Stimulated activated naive B cell treated with anti-CD40 and anti-IgM and Interleukin-4, amounts not matched to agents 10 μg/mL and 1 μg/mL and 100 μg/mL, for 72 hours (primary cell): ENCODE results near the gene PLA2G5.
"Not testable (repeated sequence)": the region's sequence is repeated elsewhere in the genome, so short reads cannot be mapped to it uniquely, and the experiment has no call there.

Experiments
- ATAC-seq, 2 donors: fragments of 150-1000 bp; cut with Tn5 transposase; replicated peaks; 2 replicates each; pipeline ENCODE4 v1.10.0; 2021; ENCODE audit warnings: moderate library complexity in 1 of 2
- DNase-seq: peaks from one replicate; pipeline ENCODE4 v3.0.0; 2021
- H3K27ac Mint-ChIP-seq: one replicate; pipeline ENCODE4 v1.8.0; 2022; ENCODE audit warnings: mild to moderate bottlenecking, mixed read lengths
- H3K27me3 Mint-ChIP-seq, 2 donors: one replicate each; pipeline ENCODE4 v1.8.0; 2022; ENCODE audit warnings: mixed read lengths in 2 of 2
- H3K36me3 Mint-ChIP-seq, 2 donors: one replicate each; pipeline ENCODE4 v1.8.0; 2022; ENCODE audit warnings: mixed read lengths in 2 of 2, mild to moderate bottlenecking in 1 of 2
- H3K4me1 Mint-ChIP-seq, 2 donors: one replicate each; pipeline ENCODE4 v1.8.0; 2022; ENCODE audit warnings: mixed read lengths in 2 of 2, mild to moderate bottlenecking in 1 of 2
- H3K4me3 Mint-ChIP-seq, 2 donors: one replicate each; pipeline ENCODE4 v1.8.0; 2022; ENCODE audit warnings: mild to moderate bottlenecking in 2 of 2, mixed read lengths in 2 of 2, moderate library complexity in 1 of 2
- H3K9me3 Mint-ChIP-seq, 2 donors: one replicate each; pipeline ENCODE4 v1.8.0; 2022; ENCODE audit warnings: mixed read lengths in 2 of 2, mild to moderate bottlenecking in 1 of 2

PLA2G5 gene

GRCh38 chr1:20125100-20125499, 55.1 kb downstream of the PLA2G5 start:
- no peaks in the 10 kb centered on the region for H3K27me3 Mint-ChIP-seq
- ATAC-seq (no peak), DNase-seq (no peak)
- peaks cover 4 to 9% of the 10 kb centered on the region in 2 donors for H3K9me3 Mint-ChIP-seq
- peak overlapping the region; percentile 79 for H3K27ac Mint-ChIP-seq
- peaks cover 50 to 71% of the 10 kb centered on the region in 2 donors for H3K4me1 Mint-ChIP-seq
- peaks cover 3 to 15% of the 10 kb centered on the region in 2 donors for H3K36me3 Mint-ChIP-seq
- no peak overlapping the region for H3K4me3 Mint-ChIP-seq

DNA sequence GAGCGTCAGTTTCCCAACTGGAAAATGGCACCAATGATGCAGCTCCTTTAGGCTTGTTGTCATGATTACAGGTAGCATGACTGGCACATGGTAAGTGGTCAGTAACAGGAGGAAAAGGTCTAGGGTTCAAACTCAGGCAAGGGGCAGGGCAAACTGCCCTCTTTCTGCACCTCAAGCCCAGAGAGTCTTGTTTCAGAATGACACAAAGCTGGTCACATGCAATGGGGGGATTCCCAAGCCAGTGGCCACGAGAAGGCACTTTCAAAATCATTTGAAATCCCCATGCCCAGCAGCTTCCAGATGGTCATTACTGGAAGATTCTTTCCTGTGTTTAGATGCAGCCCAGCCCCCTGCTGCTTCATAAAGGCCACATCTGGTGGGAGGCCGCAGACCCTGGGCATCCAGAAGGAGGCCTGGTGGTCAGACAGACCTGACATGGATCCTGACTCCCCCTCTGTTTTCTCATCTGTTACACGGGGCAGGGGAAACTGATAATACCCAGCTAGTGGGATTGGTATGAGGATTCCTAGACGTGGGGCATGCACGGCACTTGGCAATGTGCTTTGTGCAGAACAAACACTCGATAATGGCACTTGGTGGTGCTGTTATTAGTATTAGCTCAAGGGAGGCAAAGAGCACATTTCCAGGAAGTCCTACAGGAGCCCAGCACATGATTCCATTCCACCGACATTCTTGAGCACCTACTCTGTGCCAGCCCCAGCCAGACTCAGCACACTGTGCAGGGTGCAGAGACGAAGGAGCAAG, 56.2 kb downstream of the PLA2G5 start:
- peak overlapping the region in 1 of 2 donors; percentile 8 for H3K4me3 Mint-ChIP-seq
- peaks cover 43 to 60% of the 10 kb centered on the region in 2 donors for H3K4me1 Mint-ChIP-seq
- peak; percentile 33 for DNase-seq
- peak overlapping the region; percentile 83 for H3K27ac Mint-ChIP-seq
- H3K27me3 Mint-ChIP-seq = no peaks in the 10 kb centered on the region
- ATAC-seq = peak; percentile 73 to 80
- H3K9me3 Mint-ChIP-seq = peaks cover 4 to 9% of the 10 kb centered on the region in 2 donors
- peaks cover 3 to 15% of the 10 kb centered on the region in 2 donors for H3K36me3 Mint-ChIP-seq

DNA sequence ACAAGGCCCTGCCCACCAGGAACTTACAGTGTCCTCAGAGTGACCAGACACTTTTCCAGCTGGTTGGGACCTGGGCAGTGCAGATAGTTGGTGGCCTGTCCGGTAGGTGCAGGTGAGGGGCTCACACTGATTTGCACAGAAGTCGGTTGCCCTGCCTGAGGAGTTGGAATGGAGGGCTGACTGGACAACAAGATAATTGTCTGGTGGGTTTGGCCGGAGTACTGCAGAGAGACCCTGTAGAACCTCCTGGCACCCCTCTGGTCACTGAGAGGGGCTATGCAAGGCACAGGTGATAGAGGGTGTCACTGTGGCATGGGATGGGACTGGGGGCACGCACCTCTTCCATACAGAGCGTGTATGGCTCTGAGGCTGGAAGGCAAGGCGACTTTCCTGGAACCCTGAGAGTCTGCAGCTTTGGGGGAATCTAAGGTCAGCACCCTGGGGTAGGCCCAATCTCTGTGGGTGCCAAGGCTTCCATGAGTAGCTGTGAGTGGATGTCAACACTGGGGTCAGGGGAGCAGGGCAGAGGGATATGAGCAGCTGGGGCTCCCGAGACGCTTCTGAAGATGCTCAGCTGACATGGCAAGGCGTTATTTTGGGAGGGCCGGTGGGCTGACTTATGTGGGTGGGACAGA, 56.9 kb downstream of the PLA2G5 start:
- no peak for ATAC-seq
- H3K4me3 Mint-ChIP-seq = peak overlapping the region in 1 of 2 donors; percentile 8
- no peak for DNase-seq
- peaks cover 42 to 56% of the 10 kb centered on the region in 2 donors for H3K4me1 Mint-ChIP-seq
- H3K27ac Mint-ChIP-seq = peak overlapping the region; percentile 83
- H3K9me3 Mint-ChIP-seq = peaks cover 4 to 9% of the 10 kb centered on the region in 2 donors
- H3K36me3 Mint-ChIP-seq = peaks cover 3 to 15% of the 10 kb centered on the region in 2 donors
- no peaks in the 10 kb centered on the region for H3K27me3 Mint-ChIP-seq

DNA sequence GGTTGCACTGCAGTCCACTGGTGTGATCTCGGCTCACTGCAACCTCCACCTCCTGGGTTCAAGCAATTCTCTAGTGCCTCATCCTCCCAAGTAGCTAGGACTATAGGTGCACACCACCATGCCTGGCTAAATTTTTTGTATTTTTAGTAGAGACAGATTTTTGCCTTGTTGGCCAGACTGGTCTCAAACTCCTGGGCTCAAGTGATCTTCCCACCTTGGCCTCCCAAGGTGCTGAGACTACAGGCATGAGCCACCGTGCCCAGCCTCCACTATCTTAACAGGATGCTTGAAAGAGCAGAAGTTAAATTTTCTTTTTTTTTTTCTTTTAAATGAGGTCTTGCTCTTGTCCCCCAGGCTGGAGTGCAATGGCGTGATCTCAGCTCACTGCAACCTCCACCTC, 60.5 kb downstream of the PLA2G5 start:
- not testable (repeated sequence) for H3K27me3 Mint-ChIP-seq, ATAC-seq, H3K4me3 Mint-ChIP-seq, DNase-seq
- peak overlapping the region; percentile 20 for H3K27ac Mint-ChIP-seq
- H3K4me1 Mint-ChIP-seq = peaks cover 23% of the 10 kb centered on the region in 2 donors
- H3K36me3 Mint-ChIP-seq = peaks cover 3 to 15% of the 10 kb centered on the region in 2 donors
- H3K9me3 Mint-ChIP-seq = peaks cover 4 to 11% of the 10 kb centered on the region in 2 donors

DNA sequence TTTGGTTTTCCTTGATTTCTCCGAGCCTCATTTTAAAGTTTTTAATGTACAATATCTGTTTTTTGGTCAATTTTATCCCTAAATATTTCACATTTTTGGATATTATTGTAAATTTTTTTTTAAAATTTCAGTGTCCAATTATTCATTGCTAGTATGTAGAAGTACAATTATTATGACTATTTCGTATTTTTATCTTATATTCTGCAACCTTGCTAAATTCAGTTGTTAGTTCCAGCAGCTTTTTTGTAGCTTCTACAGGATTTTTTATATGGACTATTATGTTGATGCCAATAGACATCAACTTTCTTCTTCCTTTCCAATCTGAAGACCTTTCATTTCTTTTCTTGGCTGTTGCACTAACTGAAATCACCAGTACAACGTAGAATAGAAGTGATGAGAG, 65.0 kb downstream of the PLA2G5 start:
- Mint-ChIP-seq H3K36me3 (no peaks in the 10 kb centered on the region), H3K4me3 (no peak overlapping the region), H3K27ac (no peak overlapping the region), H3K9me3 (peaks cover 0 to 2% of the 10 kb centered on the region in 2 donors), H3K4me1 (peaks cover 0 to 2% of the 10 kb centered on the region in 2 donors), H3K27me3 (peaks cover 4 to 19% of the 10 kb centered on the region in 2 donors)
- ATAC-seq (no peak), DNase-seq (no peak)

GRCh38 chr1:20136249-20136648, 66.3 kb downstream of the PLA2G5 start:
- no peak overlapping the region for H3K27ac Mint-ChIP-seq
- peaks cover 11 to 28% of the 10 kb centered on the region in 2 donors for H3K27me3 Mint-ChIP-seq
- H3K4me1 Mint-ChIP-seq = peaks cover 0 to 6% of the 10 kb centered on the region in 2 donors
- ATAC-seq (no peak), DNase-seq (no peak)
- no peak overlapping the region for H3K4me3 Mint-ChIP-seq
- H3K36me3 Mint-ChIP-seq = no peaks in the 10 kb centered on the region
- peaks cover 0 to 2% of the 10 kb centered on the region in 2 donors for H3K9me3 Mint-ChIP-seq

DNA sequence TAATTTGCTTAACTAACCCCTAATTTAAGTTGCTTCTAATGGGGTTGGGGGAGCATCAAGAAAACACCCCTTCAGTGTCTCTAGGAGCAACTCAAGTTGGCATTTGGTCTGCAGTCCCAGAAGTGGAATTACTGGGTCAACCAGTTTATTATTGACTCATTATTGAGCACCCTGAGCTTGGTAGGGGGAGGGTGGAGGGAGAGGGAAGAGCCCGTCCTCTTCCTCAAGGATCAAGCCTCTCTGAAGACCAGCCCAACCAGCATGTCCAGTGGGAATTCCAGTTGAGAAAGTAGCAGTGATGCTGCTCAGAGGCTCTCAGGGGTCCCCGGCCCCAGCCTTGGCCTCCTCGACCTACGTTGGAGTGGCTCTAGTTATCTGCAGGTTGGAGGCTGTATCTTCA, 67.1 kb downstream of the PLA2G5 start:
- no peak for ATAC-seq
- H3K9me3 Mint-ChIP-seq = peaks cover 0 to 2% of the 10 kb centered on the region in 2 donors

GRCh38 chr1:20137604-20138003, 67.6 kb downstream of the PLA2G5 start:
- no peaks in the 10 kb centered on the region for H3K9me3 Mint-ChIP-seq
- DNase-seq (no peak), ATAC-seq (no peak)
- H3K27ac Mint-ChIP-seq = no peak overlapping the region
- H3K4me1 Mint-ChIP-seq = peaks cover 0 to 6% of the 10 kb centered on the region in 2 donors
- H3K27me3 Mint-ChIP-seq = peaks cover 13 to 36% of the 10 kb centered on the region in 2 donors
- no peak overlapping the region for H3K4me3 Mint-ChIP-seq
- H3K36me3 Mint-ChIP-seq = no peaks in the 10 kb centered on the region

More for the DNA sequence above, 67.1 kb downstream of the PLA2G5 start:
- peaks cover 13 to 30% of the 10 kb centered on the region in 2 donors for H3K27me3 Mint-ChIP-seq
- no peak for DNase-seq
- H3K27ac Mint-ChIP-seq = no peak overlapping the region
- peaks cover 0 to 6% of the 10 kb centered on the region in 2 donors for H3K4me1 Mint-ChIP-seq
- H3K36me3 Mint-ChIP-seq = no peaks in the 10 kb centered on the region
- no peak overlapping the region for H3K4me3 Mint-ChIP-seq

GRCh38 chr1:20138346-20138745, 68.4 kb downstream of the PLA2G5 start:
- Mint-ChIP-seq H3K27me3 (peaks cover 13 to 37% of the 10 kb centered on the region in 2 donors), H3K9me3 (no peaks in the 10 kb centered on the region), H3K4me3 (no peak overlapping the region), H3K36me3 (no peaks in the 10 kb centered on the region), H3K27ac (no peak overlapping the region), H3K4me1 (peaks cover 0 to 6% of the 10 kb centered on the region in 2 donors)
- DNase-seq (no peak), ATAC-seq (no peak)

- DNase-seq (no peak), ATAC-seq (peak in 1 of 2 donors; percentile 38)
- Mint-ChIP-seq H3K4me1 (peaks cover 0 to 6% of the 10 kb centered on the region in 2 donors), H3K9me3 (no peaks in the 10 kb centered on the region), H3K27ac (no peak within 1 kb of the TSS), H3K4me3 (no peak within 1 kb of the TSS), H3K36me3 (no peaks in the 10 kb centered on the region), H3K27me3 (peaks cover 15 to 33% of the 10 kb centered on the region in 2 donors)
Measured at GRCh38 chr1:20138961-20139550, 69.1 kb downstream of the PLA2G5 start, which contains the start of gene PLA2G2F. Gene PLA2G2F (plus strand): TSS chr1:20139323. CDS start chr1:20139428, 105 bp downstream.

DNA sequence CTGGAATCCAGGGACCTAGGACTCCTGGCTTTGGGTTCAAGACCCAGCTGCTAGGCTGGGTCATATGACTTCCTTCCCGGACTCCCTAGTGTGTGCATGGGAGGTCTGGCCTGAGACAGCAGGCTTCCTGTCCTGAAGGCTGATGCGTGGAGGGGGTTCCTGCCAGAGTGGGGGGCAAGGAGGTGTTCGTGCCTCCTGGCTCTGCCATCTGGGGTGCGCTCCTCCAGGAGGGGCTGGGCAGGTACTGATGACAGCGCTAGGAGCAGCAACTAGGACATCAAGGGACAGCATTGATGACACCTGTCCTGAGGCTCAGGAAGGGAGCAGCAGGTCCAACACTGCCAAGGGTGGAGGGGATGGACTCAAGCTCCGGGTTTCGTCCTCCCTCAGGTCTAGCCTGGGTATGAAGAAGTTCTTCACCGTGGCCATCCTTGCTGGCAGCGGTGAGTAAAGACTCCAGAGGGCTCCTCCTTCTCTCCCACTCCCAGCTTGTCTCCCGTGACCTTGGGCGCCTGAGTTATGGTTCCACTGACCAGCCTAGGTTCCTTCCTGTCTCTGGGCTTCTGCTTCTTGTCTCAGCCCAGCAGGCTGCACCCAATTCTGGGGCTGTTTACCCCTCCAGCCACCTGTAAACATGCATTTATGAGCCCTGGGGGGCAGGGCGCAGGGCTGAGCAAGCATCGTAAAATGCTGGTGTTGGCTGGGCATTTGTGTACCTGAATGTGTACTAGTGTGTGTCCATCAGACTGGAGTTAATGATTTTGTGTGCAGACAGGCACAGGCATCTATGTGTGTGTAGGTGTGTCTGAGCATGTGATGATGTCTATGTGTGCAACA, 70.0 kb downstream of the PLA2G5 start:
- H3K4me3 Mint-ChIP-seq = no peak overlapping the region
- peaks cover 0 to 6% of the 10 kb centered on the region in 2 donors for H3K4me1 Mint-ChIP-seq
- no peaks in the 10 kb centered on the region for H3K36me3 Mint-ChIP-seq
- no peak overlapping the region for H3K27ac Mint-ChIP-seq
- DNase-seq = no peak
- no peak for ATAC-seq
- H3K27me3 Mint-ChIP-seq = peaks cover 17 to 30% of the 10 kb centered on the region in 2 donors
- no peaks in the 10 kb centered on the region for H3K9me3 Mint-ChIP-seq

DNA sequence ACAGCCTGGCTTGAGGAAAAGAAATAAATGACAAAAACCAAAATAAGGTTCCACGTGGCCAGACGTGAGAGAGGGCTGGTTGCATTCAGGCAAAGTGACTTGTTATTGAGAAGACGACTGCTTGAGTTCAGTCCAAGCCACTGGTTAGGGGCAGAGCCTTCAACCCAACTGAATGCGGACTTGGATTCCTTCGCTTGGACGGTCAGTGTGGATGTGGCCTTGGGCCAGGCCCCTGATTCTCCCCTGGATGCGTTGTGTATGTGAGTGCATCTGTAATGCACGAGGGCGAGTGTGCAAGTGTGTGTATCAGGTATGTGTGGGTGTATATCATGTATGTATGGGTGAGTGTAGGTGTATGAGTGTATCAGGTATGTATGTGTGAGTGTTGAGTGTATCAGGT, 71.0 kb downstream of the PLA2G5 start:
- Mint-ChIP-seq H3K27ac (no peak overlapping the region), H3K36me3 (no peaks in the 10 kb centered on the region), H3K9me3 (no peaks in the 10 kb centered on the region), H3K4me3 (no peak overlapping the region), H3K27me3 (peaks cover 17 to 30% of the 10 kb centered on the region in 2 donors), H3K4me1 (peaks cover 0 to 6% of the 10 kb centered on the region in 2 donors)
- ATAC-seq (no peak), DNase-seq (no peak)

GRCh38 chr1:20141466-20141865, 71.5 kb downstream of the PLA2G5 start:
- DNase-seq = no peak
- peaks cover 0 to 6% of the 10 kb centered on the region in 2 donors for H3K4me1 Mint-ChIP-seq
- no peak overlapping the region for H3K4me3 Mint-ChIP-seq
- H3K27ac Mint-ChIP-seq = no peak overlapping the region
- peaks cover 17 to 30% of the 10 kb centered on the region in 2 donors for H3K27me3 Mint-ChIP-seq
- H3K36me3 Mint-ChIP-seq = no peaks in the 10 kb centered on the region
- no peak for ATAC-seq
- H3K9me3 Mint-ChIP-seq = no peaks in the 10 kb centered on the region
